Activated CD4-positive, alpha-beta T cell treated with anti-CD3 and anti-CD28 coated beads for 36 hours (primary cell): Measurements from ENCODE around the gene RARRES2. TPM values are rescaled to one million over a fixed set of nuclear protein-coding genes. Genes with fewer than 3 reads are reported as not detected.
"Not testable (repeated sequence)": the region's sequence is repeated elsewhere in the genome, so short reads cannot be mapped to it uniquely, and the experiment has no call there.

ENCODE experiments used
- ATAC-seq: fragments of 200-7000 bp; cut with Tn5 transposase; one replicate; pipeline ENCODE4 v1.10.0; 2021; ENCODE audit warnings: mild to moderate bottlenecking, moderate library complexity
- CTCF ChIA-PET: fragments of 350-600 bp; sonication (Branson Sonifier 250); formaldehyde crosslinking; loops from one replicate; lab custom pipeline; 2021; ENCODE audit warnings: antibody characterized with exemption; lab: Charles Lee
- POLR2A ChIA-PET: fragments of 350-600 bp; sonication (Branson Sonifier 250); formaldehyde crosslinking; loops from one replicate; lab custom pipeline; 2021; ENCODE audit warnings: antibody characterized with exemption, inconsistent platforms; lab: Charles Lee
- DNase-seq: peaks from one replicate; pipeline ENCODE4 v3.0.0-alpha.2; 2020
- H3K27ac Mint-ChIP-seq: one replicate; pipeline ENCODE4 v1.8.0; 2021; ENCODE audit warnings: mixed read lengths
- H3K27me3 Mint-ChIP-seq: one replicate; pipeline ENCODE4 v1.8.0; 2021; ENCODE audit warnings: mixed read lengths
- H3K36me3 Mint-ChIP-seq: one replicate; pipeline ENCODE4 v1.8.0; 2021; ENCODE audit warnings: low read depth, mixed read lengths
- H3K4me1 Mint-ChIP-seq: one replicate; pipeline ENCODE4 v1.8.0; 2021; ENCODE audit warnings: mixed read lengths
- H3K4me3 Mint-ChIP-seq: one replicate; pipeline ENCODE4 v1.8.0; 2021; ENCODE audit warnings: mild to moderate bottlenecking, moderate library complexity, mixed read lengths
- H3K9me3 Mint-ChIP-seq: one replicate; pipeline ENCODE4 v1.8.0; 2021; ENCODE audit warnings: low read depth, mixed read lengths
- intact Hi-C, 2 experiments: fragments of 100-400 bp; cut with DNase I in 1 of 2; cut with micrococcal nuclease in 1 of 2; formaldehyde crosslinking; loops; one replicate each; pipeline versions ENCODE4 v1.14.2 to v1.15.1; 2022 to 2024; cut with DNase I, micrococcal nuclease
- total RNA-seq, 2 experiments: library from RNA; stranded (reverse); gene quantifications; one replicate each; pipeline ENCODE4 v1.2.3, GENCODE V29; 2021

RARRES2 gene
- total RNA-seq, 2 experiments from 2014 or later = not detected

GRCh38 chr7:150314639-150315239, 26.7 kb downstream of the RARRES2 start:
- no peak overlapping the region for H3K4me3 Mint-ChIP-seq
- ChIA-PET POLR2A (no interaction called here), CTCF (interaction anchor here (0.5 kb wide), 1 partner anchor 605 kb away, joined by 3 read pairs; no protein-coding TSS in a partner anchor)
- no peaks in the 10 kb centered on the region for H3K27me3 Mint-ChIP-seq
- no peaks in the 10 kb centered on the region for H3K9me3 Mint-ChIP-seq
- no peak overlapping the region for H3K27ac Mint-ChIP-seq
- DNase-seq (no peak), ATAC-seq (no peak)
- no peaks in the 10 kb centered on the region for H3K4me1 Mint-ChIP-seq
- intact Hi-C loops = no loop called here
- H3K36me3 Mint-ChIP-seq = peaks cover 4% of the 10 kb centered on the region

- intact Hi-C loops = no loop called here
- H3K4me1 Mint-ChIP-seq = no peaks in the 10 kb centered on the region
- H3K4me3 Mint-ChIP-seq = no peak overlapping the region
- no peak overlapping the region for H3K27ac Mint-ChIP-seq
- peaks cover 4% of the 10 kb centered on the region for H3K36me3 Mint-ChIP-seq
- CTCF ChIA-PET = interaction anchor here (0.5 kb wide), 1 partner anchor 604 kb away, joined by 3 read pairs; no protein-coding TSS in a partner anchor
- H3K9me3 Mint-ChIP-seq = no peaks in the 10 kb centered on the region
- no peak for DNase-seq
- POLR2A ChIA-PET = interaction anchor here (0.5 to 0.6 kb wide), 2 partner anchors 45 to 465 kb away, joined by 3 read pairs; no protein-coding TSS in a partner anchor
- no peaks in the 10 kb centered on the region for H3K27me3 Mint-ChIP-seq
- ATAC-seq = no peak
Observed at GRCh38 chr7:150313870-150314269, 27.6 kb downstream of the RARRES2 start.

GRCh38 chr7:150313367-150313809, 28.0 kb downstream of the RARRES2 start:
- Mint-ChIP-seq H3K4me1 (no peaks in the 10 kb centered on the region), H3K27ac (no peak overlapping the region)
- CTCF ChIA-PET = no interaction called here

GRCh38 chr7:150312649-150313366, 28.6 kb downstream of the RARRES2 start:
- DNase-seq, H3K27me3 Mint-ChIP-seq, CTCF ChIA-PET, H3K4me1 Mint-ChIP-seq, ATAC-seq, intact Hi-C loops, H3K27ac Mint-ChIP-seq, H3K4me3 Mint-ChIP-seq, H3K36me3 Mint-ChIP-seq, POLR2A ChIA-PET, H3K9me3 Mint-ChIP-seq: not testable (repeated sequence)

More at GRCh38 chr7:150313367-150313809, 28.0 kb downstream of the RARRES2 start:
- POLR2A ChIA-PET = interaction anchor here (0.5 to 0.6 kb wide), 2 partner anchors 45 to 465 kb away, joined by 3 read pairs; no protein-coding TSS in a partner anchor
- Mint-ChIP-seq H3K36me3 (peaks cover 4% of the 10 kb centered on the region), H3K27me3 (no peaks in the 10 kb centered on the region), H3K9me3 (no peaks in the 10 kb centered on the region), H3K4me3 (no peak overlapping the region)
- DNase-seq = no peak
- no peak for ATAC-seq
- intact Hi-C loops = no loop called here

- no peaks in the 10 kb centered on the region for H3K4me1 Mint-ChIP-seq
- ChIA-PET CTCF (no interaction called here), POLR2A (no interaction called here)
- no peaks in the 10 kb centered on the region for H3K36me3 Mint-ChIP-seq
- DNase-seq (no peak), ATAC-seq (no peak)
- no peak overlapping the region for H3K4me3 Mint-ChIP-seq
- intact Hi-C loops = no loop called here
- H3K27ac Mint-ChIP-seq = no peak overlapping the region
- H3K9me3 Mint-ChIP-seq = no peaks in the 10 kb centered on the region
- no peaks in the 10 kb centered on the region for H3K27me3 Mint-ChIP-seq
Observed at GRCh38 chr7:150311711-150312110, 29.7 kb downstream of the RARRES2 start.

GRCh38 chr7:150311146-150311545, 30.3 kb downstream of the RARRES2 start:
- CTCF ChIA-PET = no interaction called here
- Mint-ChIP-seq H3K27me3 (no peaks in the 10 kb centered on the region), H3K4me1 (no peaks in the 10 kb centered on the region), H3K36me3 (no peaks in the 10 kb centered on the region), H3K9me3 (no peaks in the 10 kb centered on the region), H3K4me3 (no peak overlapping the region), H3K27ac (no peak overlapping the region)
- no peak for ATAC-seq
- intact Hi-C loops = no loop called here
- DNase-seq = no peak
- POLR2A ChIA-PET = no interaction called here

GRCh38 chr7:150308575-150308974, 32.9 kb downstream of the RARRES2 start:
- Mint-ChIP-seq H3K36me3 (no peaks in the 10 kb centered on the region), H3K27me3 (no peaks in the 10 kb centered on the region), H3K27ac (no peak overlapping the region), H3K4me3 (no peak overlapping the region), H3K4me1 (no peaks in the 10 kb centered on the region), H3K9me3 (no peaks in the 10 kb centered on the region)
- DNase-seq (no peak), ATAC-seq (no peak)
- intact Hi-C loops = no loop called here
- ChIA-PET CTCF (no interaction called here), POLR2A (no interaction called here)

GRCh38 chr7:150307904-150308303, 33.5 kb downstream of the RARRES2 start:
- intact Hi-C loops = no loop called here
- ChIA-PET POLR2A (no interaction called here), CTCF (no interaction called here)
- no peaks in the 10 kb centered on the region for H3K9me3 Mint-ChIP-seq
- no peaks in the 10 kb centered on the region for H3K36me3 Mint-ChIP-seq
- H3K27ac Mint-ChIP-seq = no peak overlapping the region
- ATAC-seq (no peak), DNase-seq (no peak)
- no peaks in the 10 kb centered on the region for H3K4me1 Mint-ChIP-seq
- H3K27me3 Mint-ChIP-seq = no peaks in the 10 kb centered on the region
- H3K4me3 Mint-ChIP-seq = no peak overlapping the region

- no peaks in the 10 kb centered on the region for H3K27me3 Mint-ChIP-seq
- intact Hi-C loops = no loop called here
- CTCF ChIA-PET = interaction anchor here (0.6 kb wide), 1 partner anchor 651 kb away, joined by 4 read pairs; no protein-coding TSS in a partner anchor
- POLR2A ChIA-PET = no interaction called here
- H3K27ac Mint-ChIP-seq = no peak overlapping the region
- no peaks in the 10 kb centered on the region for H3K9me3 Mint-ChIP-seq
- no peaks in the 10 kb centered on the region for H3K4me1 Mint-ChIP-seq
- no peak for ATAC-seq
- H3K36me3 Mint-ChIP-seq = no peaks in the 10 kb centered on the region
- H3K4me3 Mint-ChIP-seq = no peak overlapping the region
- no peak for DNase-seq
Observed at GRCh38 chr7:150307129-150307528, 34.3 kb downstream of the RARRES2 start.

- DNase-seq, H3K4me3 Mint-ChIP-seq, POLR2A ChIA-PET, H3K4me1 Mint-ChIP-seq, H3K27me3 Mint-ChIP-seq, H3K27ac Mint-ChIP-seq, ATAC-seq, CTCF ChIA-PET, H3K9me3 Mint-ChIP-seq, intact Hi-C loops, H3K36me3 Mint-ChIP-seq: not testable (repeated sequence)
Observed at GRCh38 chr7:150306377-150306776, 35.1 kb downstream of the RARRES2 start.

GRCh38 chr7:150305903-150306284, 35.5 kb downstream of the RARRES2 start:
- H3K36me3 Mint-ChIP-seq, H3K9me3 Mint-ChIP-seq, ATAC-seq, H3K4me1 Mint-ChIP-seq, DNase-seq, H3K27me3 Mint-ChIP-seq, H3K27ac Mint-ChIP-seq, H3K4me3 Mint-ChIP-seq, CTCF ChIA-PET, POLR2A ChIA-PET, intact Hi-C loops: not testable (repeated sequence)
